SU-DHL-6 (cell line): ENCODE measurements around the gene SIGLEC6.

Experiments
- H2AFZ ChIP-seq: fragments of 200-600 bp; sonication (generic); 2 replicates; pipeline ENCODE4 v1.6.1; 2014; ENCODE audit warnings: low read depth, mild to moderate bottlenecking, moderate library complexity, mixed read lengths, antibody characterized with exemption, low read length; ENCODE audit not compliant: severe bottlenecking
- H3F3A ChIP-seq: fragments of 200-600 bp; shearing (Covaris generic); 2 replicates; pipeline ENCODE4 v1.6.0; 2016; ENCODE audit warnings: antibody characterized with exemption, mild to moderate bottlenecking; ENCODE audit not compliant: insufficient read depth
- H3K27ac ChIP-seq: fragments of 200-600 bp; sonication (generic); 2 replicates; pipeline ENCODE4 v1.5.1; 2016; ENCODE audit warnings: low read depth, mild to moderate bottlenecking, low read length, moderate library complexity, mixed read lengths
- H3K27me3 ChIP-seq: fragments of 200-600 bp; sonication (generic), shearing (Covaris generic); 2 replicates; pipeline ENCODE4 v1.6.0; 2014; ENCODE audit warnings: mild to moderate bottlenecking, low read length
- H3K36me3 ChIP-seq: fragments of 200-600 bp; sonication (generic); 2 replicates; pipeline ENCODE4 v1.6.1; 2014; ENCODE audit warnings: mild to moderate bottlenecking, low read length, mixed read lengths
- H3K4me2 ChIP-seq: fragments of 300-600, 200-600 bp; shearing (Covaris generic), sonication (generic); 2 replicates; pipeline ENCODE4 v1.6.0; 2014; ENCODE audit warnings: low read length, low read depth, mild to moderate bottlenecking; ENCODE audit not compliant: poor library complexity, severe bottlenecking
- H3K4me3 ChIP-seq: fragments of 200-600 bp; sonication (generic); 2 replicates; pipeline ENCODE4 v1.5.1; 2014; ENCODE audit warnings: antibody characterized with exemption, low read length, mild to moderate bottlenecking, mixed read lengths; ENCODE audit not compliant: insufficient read depth, poor library complexity, severe bottlenecking
- H3K79me2 ChIP-seq: fragments of 200-600 bp; sonication (generic); 2 replicates; pipeline ENCODE4 v1.6.1; 2014; ENCODE audit warnings: mild to moderate bottlenecking, low read length, moderate library complexity; ENCODE audit not compliant: insufficient read depth
- H3K9ac ChIP-seq: fragments of 200-600 bp; sonication (generic); 2 replicates; pipeline ENCODE4 v1.7.0; 2014; ENCODE audit warnings: mild to moderate bottlenecking, low read length
- H3K9me2 ChIP-seq: fragments of 200-600 bp; sonication (generic); replicated peaks from 2 replicates; pipeline ENCODE4 v1.6.1; 2014; ENCODE audit warnings: low read length; ENCODE audit not compliant: insufficient read depth
- H3K9me3 ChIP-seq: fragments of 200-600 bp; sonication (generic); 2 replicates; pipeline ENCODE4 v1.6.1; 2014; ENCODE audit warnings: low read length, mixed read lengths; ENCODE audit not compliant: insufficient read depth
- H4K20me1 ChIP-seq: fragments of 200-600 bp; sonication (generic); 2 replicates; pipeline ENCODE4 v1.6.1; 2014; ENCODE audit warnings: low read depth, mild to moderate bottlenecking, antibody characterized with exemption, low read length, moderate library complexity, mixed read lengths
- CTCF ChIP-seq: fragments of 200-600 bp; sonication (generic); IDR thresholded peaks from one replicate; pipeline ENCODE4 v1.5.1; 2017; ENCODE audit warnings: antibody characterized with exemption, mild to moderate bottlenecking, low read length, moderate library complexity; ENCODE audit not compliant: insufficient read depth, poor library complexity, severe bottlenecking
- EZH2phosphoT487 ChIP-seq: fragments of 200-600 bp; sonication (generic), shearing (Covaris generic); conservative IDR thresholded peaks from 2 replicates; pipeline ENCODE4 v1.6.1; 2018; ENCODE audit warnings: mild to moderate bottlenecking, antibody characterized with exemption, low read length, moderate library complexity, mixed read lengths

The SIGLEC6 gene

GRCh38 chr19:51493776-51494175 lies 37.7 kb downstream of the SIGLEC6 start:
- H3F3A ChIP-seq: no peaks in the 10 kb centered on the region
- H3K9me2 ChIP-seq: no peaks in the 10 kb centered on the region
- H3K4me3 ChIP-seq: no peak overlapping the region
- H4K20me1 ChIP-seq: no peaks in the 10 kb centered on the region
- no peak overlapping the region for H3K9ac ChIP-seq
- H3K36me3 ChIP-seq: no peaks in the 10 kb centered on the region
- no peaks in the 10 kb centered on the region for H3K79me2 ChIP-seq
- no peak overlapping the region for H3K27ac ChIP-seq
- TF ChIP-seq CTCF (no peak), EZH2phosphoT487 (no peak)
- no peak overlapping the region for H2AFZ ChIP-seq
- H3K9me3 ChIP-seq: no peaks in the 10 kb centered on the region
- no peak overlapping the region for H3K4me2 ChIP-seq
- H3K27me3 ChIP-seq: no peaks in the 10 kb centered on the region

- no peaks in the 10 kb centered on the region for H3K36me3 ChIP-seq
- H3K27ac ChIP-seq: no peak overlapping the region
- no peak overlapping the region for H3K9ac ChIP-seq
- H3K9me2 ChIP-seq: no peaks in the 10 kb centered on the region
- no peak overlapping the region for H3K4me3 ChIP-seq
- no peaks in the 10 kb centered on the region for H3K9me3 ChIP-seq
- H3K79me2 ChIP-seq: no peaks in the 10 kb centered on the region
- no peak overlapping the region for H2AFZ ChIP-seq
- no peaks in the 10 kb centered on the region for H3F3A ChIP-seq
- TF ChIP-seq EZH2phosphoT487: no peak
- TF ChIP-seq CTCF: no peak
- no peak overlapping the region for H3K4me2 ChIP-seq
- H4K20me1 ChIP-seq: no peaks in the 10 kb centered on the region
- H3K27me3 ChIP-seq: no peaks in the 10 kb centered on the region
Measured at GRCh38 chr19:51491586-51491985, 39.9 kb downstream of the SIGLEC6 start.

- Histone ChIP-seq H3K9ac (no peak overlapping the region), H3K79me2 (no peaks in the 10 kb centered on the region), H3K27me3 (no peaks in the 10 kb centered on the region), H3K9me2 (no peaks in the 10 kb centered on the region), H3F3A (no peaks in the 10 kb centered on the region), H3K4me3 (no peak overlapping the region), H3K27ac (no peak overlapping the region), H3K9me3 (no peaks in the 10 kb centered on the region), H3K36me3 (no peaks in the 10 kb centered on the region), H3K4me2 (no peak overlapping the region), H2AFZ (no peak overlapping the region), H4K20me1 (no peaks in the 10 kb centered on the region)
- no peak for TF ChIP-seq CTCF
- TF ChIP-seq EZH2phosphoT487: no peak
Measured at GRCh38 chr19:51490676-51491075, 40.8 kb downstream of the SIGLEC6 start.

- no peaks in the 10 kb centered on the region for H3K9me2 ChIP-seq
- no peaks in the 10 kb centered on the region for H3K36me3 ChIP-seq
- H2AFZ ChIP-seq: no peak overlapping the region
- no peak overlapping the region for H3K27ac ChIP-seq
- no peak overlapping the region for H3K4me2 ChIP-seq
- no peak overlapping the region for H3K9ac ChIP-seq
- H3K79me2 ChIP-seq: no peaks in the 10 kb centered on the region
- H3K27me3 ChIP-seq: no peaks in the 10 kb centered on the region
- H3K9me3 ChIP-seq: no peaks in the 10 kb centered on the region
- no peak overlapping the region for H3K4me3 ChIP-seq
- H4K20me1 ChIP-seq: no peaks in the 10 kb centered on the region
- H3F3A ChIP-seq: no peaks in the 10 kb centered on the region
- no peak for TF ChIP-seq EZH2phosphoT487
- TF ChIP-seq CTCF: no peak
Measured at GRCh38 chr19:51489113-51489512, 42.4 kb downstream of the SIGLEC6 start.
